Upper lobe of left lung (tissue), 4 donors: ENCODE measurements around the gene ASB5.

Experiments
- CTCF ChIP-seq, 6 experiments: fragments of 450-650 bp in 4 of 6; fragments of 200-600 bp in 2 of 6; sonication (generic) in 2 of 6; IDR thresholded peaks; one replicate each; pipeline ENCODE4 v1.5.1; 2016 to 2019; ENCODE audit warnings: antibody characterized with exemption in 6 of 6
- EP300 ChIP-seq, 4 donors: sonication (generic); formaldehyde crosslinking; IDR thresholded peaks; one replicate each; pipeline ENCODE4 v1.5.1; 2017; ENCODE audit warnings: antibody characterized with exemption in 4 of 4, control low read depth in 2 of 4
- POLR2A ChIP-seq, 4 donors: fragments of 450-650 bp; IDR thresholded peaks; one replicate each; pipeline ENCODE4 v1.5.1; 2016 to 2017; ENCODE audit warnings: antibody characterized with exemption in 4 of 4, mild to moderate bottlenecking in 2 of 4
- POLR2AphosphoS5 ChIP-seq, 2 donors: sonication (generic); formaldehyde crosslinking; IDR thresholded peaks; one replicate each; pipeline ENCODE4 v1.5.1; 2017; ENCODE audit warnings: antibody characterized with exemption in 2 of 2

GRCh38 chr4:176238157-176238610, 30.8 kb downstream of the ASB5 start:
- TF ChIP-seq CTCF (IDR thresholded peaks at IDR 0.05) (no peak), POLR2A (IDR thresholded peaks at IDR 0.05) (no peak), EP300 (IDR thresholded peaks at IDR 0.05) (no peak), POLR2AphosphoS5 (IDR thresholded peaks at IDR 0.05) (no peak)
